ENCODE measurements around the gene HTR7. TPM values are rescaled to one million over a fixed set of nuclear protein-coding genes. Genes with fewer than 3 reads are reported as not detected.

HTR7 gene
- total and polyA plus RNA-seq, 9 of the 15 experiments (the other 6 are each of a cell fraction or from before 2014, with no cell fraction given), result 0.07 to 0.33 (median 0.18) TPM

GRCh38 chr10:90800232-90800796 is 57.5 kb downstream of the HTR7 start (continued):
- no peak for TF ChIP-seq MLLT1 (IDR thresholded peaks at IDR 0.05)
- no peak for TF ChIP-seq CBX1 (IDR thresholded peaks at IDR 0.05; ENCODE audit: low read depth)
- no peak for TF ChIP-seq KHSRP (IDR thresholded peaks at IDR 0.05)
- no peak for TF ChIP-seq CEBPG (CRISPR knock-in tag; IDR thresholded peaks at IDR 0.05)
- TF ChIP-seq CEBPG (tag; conservative IDR thresholded peaks at IDR 0.05 in 1 of 2, IDR thresholded peaks at IDR 0.05 in 1 of 2), result no peak
- TF ChIP-seq CHD1 (IDR thresholded peaks at IDR 0.05; ENCODE audit: low read length), result no peak
- peak; percentile 69 for TF ChIP-seq MEIS2 (IDR thresholded peaks at IDR 0.05; ENCODE audit: partially characterized antibody)
- no peak for TF ChIP-seq SIX5 (IDR thresholded peaks at IDR 0.05; ENCODE audit: borderline replicate concordance in 1 of 2, insufficient read depth in 1 of 2, low read depth in 1 of 2, low read length in 2 of 2)
- no peak for TF ChIP-seq IRF2 (CRISPR knock-in tag; IDR thresholded peaks at IDR 0.05)
- no peak for TF ChIP-seq TAL1 (IDR thresholded peaks at IDR 0.05)
- no peak for TF ChIP-seq EHMT2 (IDR thresholded peaks at IDR 0.05)
- TF ChIP-seq NCOA4 (IDR thresholded peaks at IDR 0.05; ENCODE audit: partially characterized antibody), result no peak
- TF ChIP-seq, protein P1, sequence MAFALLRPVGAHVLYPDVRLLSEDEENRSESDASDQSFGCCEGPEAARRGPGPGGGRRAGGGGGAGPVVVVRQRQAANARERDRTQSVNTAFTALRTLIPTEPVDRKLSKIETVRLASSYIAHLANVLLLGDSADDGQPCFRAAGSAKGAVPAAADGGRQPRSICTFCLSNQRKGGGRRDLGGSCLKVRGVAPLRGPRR (CRISPR knock-in tag; IDR thresholded peaks at IDR 0.05), result no peak
- TF ChIP-seq ZNF57 (CRISPR knock-in tag; IDR thresholded peaks at IDR 0.05), result no peak
- 0 out of 2 replicates have a peak, but pooled peaks have one; percentile 29 for TF ChIP-seq DPF2 (IDR thresholded peaks at IDR 0.05)

Data from K562 (cell line).